ENCODE data around the gene ZC3H18.

ZC3H18 gene

GRCh38 chr16:88566158-88566557 is 4.0 kb upstream of the ZC3H18 start:
- H3K9me2 ChIP-seq (replicated peaks; ENCODE audit: control insufficient read depth, low read length): no peaks in the 10 kb centered on the region
- H3K27me3 ChIP-seq (ENCODE audit: control insufficient read depth, low read length): no peaks in the 10 kb centered on the region
- TF ChIP-seq EZH2phosphoT487 (IDR thresholded peaks at IDR 0.05; ENCODE audit: borderline replicate concordance, low read length) (no peak), CTCF (IDR thresholded peaks at IDR 0.05; ENCODE audit: low read depth, low read length, poor library complexity, severe bottlenecking) (no peak)
- peaks cover 4% of the 10 kb centered on the region; the same call in 1 of the 2 replicates for H4K20me1 ChIP-seq (ENCODE audit: control insufficient read depth, insufficient read depth, low read depth, low read length)
- H3K4me2 ChIP-seq (ENCODE audit: low read length): no peak overlapping the region
- H3F3A ChIP-seq (ENCODE audit: control insufficient read depth, insufficient read depth): no peaks in the 10 kb centered on the region
- H3K79me2 ChIP-seq (ENCODE audit: control insufficient read depth, low read length): peaks cover 24% of the 10 kb centered on the region
- H3K9me3 ChIP-seq (ENCODE audit: control insufficient read depth, insufficient read depth, low read length): no peaks in the 10 kb centered on the region
- H3K4me1 ChIP-seq (ENCODE audit: control insufficient read depth, low read length): peaks cover 13% of the 10 kb centered on the region
- peaks cover 3% of the 10 kb centered on the region; the same call in 1 of the 2 replicates for H3K36me3 ChIP-seq (ENCODE audit: control insufficient read depth, low read length)
- H3K4me3 ChIP-seq (ENCODE audit: low read length): no peak overlapping the region
- no peak overlapping the region for H3K27ac ChIP-seq (ENCODE audit: low read depth, low read length)

GRCh38 chr16:88568710-88569613 is 1.2 kb upstream of the ZC3H18 start:
- Histone ChIP-seq H3K36me3 (ENCODE audit: control insufficient read depth, low read length) (peaks cover 30% of the 10 kb centered on the region), H3K4me3 (ENCODE audit: low read length) (peak overlapping the region; percentile 94), H3K79me2 (ENCODE audit: control insufficient read depth, low read length) (peaks cover 52% of the 10 kb centered on the region), H3F3A (ENCODE audit: control insufficient read depth, insufficient read depth) (no peaks in the 10 kb centered on the region), H3K9me2 (replicated peaks; ENCODE audit: control insufficient read depth, low read length) (no peaks in the 10 kb centered on the region), H3K4me2 (ENCODE audit: low read length) (peak overlapping the region; percentile 97), H3K27ac (ENCODE audit: low read depth, low read length) (no peak overlapping the region), H3K27me3 (ENCODE audit: control insufficient read depth, low read length) (no peaks in the 10 kb centered on the region), H4K20me1 (ENCODE audit: control insufficient read depth, insufficient read depth, low read depth, low read length) (peaks cover 26% of the 10 kb centered on the region), H3K4me1 (ENCODE audit: control insufficient read depth, low read length) (peaks cover 23% of the 10 kb centered on the region), H3K9me3 (ENCODE audit: control insufficient read depth, insufficient read depth, low read length) (no peaks in the 10 kb centered on the region)
- TF ChIP-seq EZH2phosphoT487 (IDR thresholded peaks at IDR 0.05; ENCODE audit: borderline replicate concordance, low read length) (no peak), CTCF (IDR thresholded peaks at IDR 0.05; ENCODE audit: low read depth, low read length, poor library complexity, severe bottlenecking) (no peak)

GRCh38 chr16:88569614-88569984 is 604 bp upstream of the ZC3H18 start:
- TF ChIP-seq CTCF (IDR thresholded peaks at IDR 0.05; ENCODE audit: low read depth, low read length, poor library complexity, severe bottlenecking): no peak
- no peak for TF ChIP-seq EZH2phosphoT487 (IDR thresholded peaks at IDR 0.05; ENCODE audit: borderline replicate concordance, low read length)
- Histone ChIP-seq H3F3A (ENCODE audit: control insufficient read depth, insufficient read depth) (no peaks in the 10 kb centered on the region), H3K9me2 (replicated peaks; ENCODE audit: control insufficient read depth, low read length) (no peaks in the 10 kb centered on the region), H3K27me3 (ENCODE audit: control insufficient read depth, low read length) (no peaks in the 10 kb centered on the region), H3K4me1 (ENCODE audit: control insufficient read depth, low read length) (peaks cover 23% of the 10 kb centered on the region), H3K36me3 (ENCODE audit: control insufficient read depth, low read length) (peaks cover 34% of the 10 kb centered on the region), H3K9me3 (ENCODE audit: control insufficient read depth, insufficient read depth, low read length) (no peaks in the 10 kb centered on the region), H3K4me3 (ENCODE audit: low read length) (peak overlapping the region; percentile 94), H4K20me1 (ENCODE audit: control insufficient read depth, insufficient read depth, low read depth, low read length) (peaks cover 26% of the 10 kb centered on the region), H3K27ac (ENCODE audit: low read depth, low read length) (peak overlapping the region; percentile 23; the same call in 1 of the 2 replicates), H3K79me2 (ENCODE audit: control insufficient read depth, low read length) (peaks cover 59% of the 10 kb centered on the region), H3K4me2 (ENCODE audit: low read length) (peak overlapping the region; percentile 97)
